ENCODE measurements around the gene SLC37A1. TPM values are rescaled to one million over a fixed set of nuclear protein-coding genes. Genes with fewer than 3 reads are reported as not detected.

The SLC37A1 gene
- total RNA-seq, 1 experiment from 2014 or later, result 11.2 TPM

DNA sequence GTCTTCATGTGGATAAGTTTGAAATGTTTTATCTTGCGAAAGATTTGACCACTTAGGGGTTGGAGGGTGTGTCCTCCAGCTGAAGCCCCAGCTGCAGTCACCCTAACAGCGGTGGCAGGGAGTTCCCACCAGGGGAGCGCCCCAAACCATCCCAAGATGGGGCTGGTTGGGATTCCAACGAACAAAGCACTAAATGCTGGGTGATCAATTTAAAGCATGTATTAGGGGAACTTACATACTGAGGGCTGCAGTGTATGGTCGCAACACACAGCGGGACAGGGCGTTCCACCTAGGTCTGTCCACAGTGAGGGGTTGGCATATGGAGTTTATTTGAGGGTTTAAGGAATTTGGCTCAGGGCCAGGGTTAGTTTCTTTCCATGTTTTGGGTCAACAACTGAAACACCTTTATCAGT lies 26.3 kb downstream of the SLC37A1 start:
- Histone ChIP-seq H3K9me3 (ENCODE audit: low read depth, low read length, poor library complexity, severe bottlenecking) (no peaks in the 10 kb centered on the region), H3K27me3 (replicated peaks; ENCODE audit: insufficient read depth, low read depth, low read length, poor library complexity) (no peaks in the 10 kb centered on the region), H3K4me1 (ENCODE audit: insufficient read depth, low read length, poor library complexity, severe bottlenecking) (peaks cover 13% of the 10 kb centered on the region), H3K4me3 (ENCODE audit: low read depth, low read length, poor library complexity, severe bottlenecking) (no peak overlapping the region), H3K27ac (ENCODE audit: low read depth, low read length, poor library complexity, severe bottlenecking) (no peak overlapping the region), H3K36me3 (ENCODE audit: insufficient read depth, low read length, poor library complexity, severe bottlenecking) (no peaks in the 10 kb centered on the region)
- intact Hi-C loops (cut with micrococcal nuclease; ENCODE audit: unreplicated experiment), result loop anchor here (5.0 to 10.0 kb wide), 3 partner anchors 32 to 233 kb away; no protein-coding TSS in a partner anchor
- CTCF ChIA-PET, result no interaction called here
- no TSS peak for BruUV-seq (replicated peaks)
- DNase-seq (ENCODE audit: low spot score), result peak; percentile 46
- TF ChIP-seq, protein P1, sequence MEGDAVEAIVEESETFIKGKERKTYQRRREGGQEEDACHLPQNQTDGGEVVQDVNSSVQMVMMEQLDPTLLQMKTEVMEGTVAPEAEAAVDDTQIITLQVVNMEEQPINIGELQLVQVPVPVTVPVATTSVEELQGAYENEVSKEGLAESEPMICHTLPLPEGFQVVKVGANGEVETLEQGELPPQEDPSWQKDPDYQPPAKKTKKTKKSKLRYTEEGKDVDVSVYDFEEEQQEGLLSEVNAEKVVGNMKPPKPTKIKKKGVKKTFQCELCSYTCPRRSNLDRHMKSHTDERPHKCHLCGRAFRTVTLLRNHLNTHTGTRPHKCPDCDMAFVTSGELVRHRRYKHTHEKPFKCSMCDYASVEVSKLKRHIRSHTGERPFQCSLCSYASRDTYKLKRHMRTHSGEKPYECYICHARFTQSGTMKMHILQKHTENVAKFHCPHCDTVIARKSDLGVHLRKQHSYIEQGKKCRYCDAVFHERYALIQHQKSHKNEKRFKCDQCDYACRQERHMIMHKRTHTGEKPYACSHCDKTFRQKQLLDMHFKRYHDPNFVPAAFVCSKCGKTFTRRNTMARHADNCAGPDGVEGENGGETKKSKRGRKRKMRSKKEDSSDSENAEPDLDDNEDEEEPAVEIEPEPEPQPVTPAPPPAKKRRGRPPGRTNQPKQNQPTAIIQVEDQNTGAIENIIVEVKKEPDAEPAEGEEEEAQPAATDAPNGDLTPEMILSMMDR (conservative IDR thresholded peaks at IDR 0.05; ENCODE audit: low read depth, low read length), result peak; percentile 50
- no peak for TF ChIP-seq EZH2 (IDR thresholded peaks at IDR 0.05; ENCODE audit: borderline replicate concordance, low read depth, low read length, poor library complexity, severe bottlenecking)
- POLR2A ChIA-PET (ENCODE audit: low non-redundant PET), result no interaction called here

DNA sequence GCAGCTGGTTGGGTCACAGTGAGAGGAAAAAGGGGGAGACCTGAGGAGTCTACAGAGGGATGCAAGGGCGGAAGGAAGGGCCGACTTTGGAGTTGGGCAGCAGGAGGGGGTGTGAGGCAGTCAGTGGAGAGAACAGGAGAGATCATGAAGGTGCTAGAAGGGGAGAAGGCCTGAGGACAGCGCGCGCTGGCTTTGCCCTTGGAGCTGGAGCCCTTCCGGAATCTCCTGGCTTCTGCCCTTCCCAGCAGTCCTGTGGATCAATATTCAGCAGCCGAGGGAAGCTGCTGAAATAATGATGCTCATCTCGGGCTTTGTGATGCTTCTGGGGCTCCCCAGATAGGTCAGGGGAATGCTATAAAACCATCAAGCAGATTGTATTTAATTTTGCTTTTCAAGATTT lies 26.7 kb downstream of the SLC37A1 start:
- CTCF ChIA-PET, result no interaction called here
- Histone ChIP-seq H3K27me3 (replicated peaks; ENCODE audit: insufficient read depth, low read depth, low read length, poor library complexity) (no peaks in the 10 kb centered on the region), H3K4me1 (ENCODE audit: insufficient read depth, low read length, poor library complexity, severe bottlenecking) (peaks cover 8% of the 10 kb centered on the region), H3K36me3 (ENCODE audit: insufficient read depth, low read length, poor library complexity, severe bottlenecking) (no peaks in the 10 kb centered on the region), H3K4me3 (ENCODE audit: low read depth, low read length, poor library complexity, severe bottlenecking) (no peak overlapping the region), H3K27ac (ENCODE audit: low read depth, low read length, poor library complexity, severe bottlenecking) (no peak overlapping the region), H3K9me3 (ENCODE audit: low read depth, low read length, poor library complexity, severe bottlenecking) (no peaks in the 10 kb centered on the region)
- POLR2A ChIA-PET (ENCODE audit: low non-redundant PET), result no interaction called here
- DNase-seq (ENCODE audit: low spot score), result no peak
- intact Hi-C loops (cut with micrococcal nuclease; ENCODE audit: unreplicated experiment), result no loop called here
- no TSS peak for BruUV-seq (replicated peaks)
- TF ChIP-seq EZH2 (IDR thresholded peaks at IDR 0.05; ENCODE audit: borderline replicate concordance, low read depth, low read length, poor library complexity, severe bottlenecking), result no peak
- TF ChIP-seq, protein P1 (conservative IDR thresholded peaks at IDR 0.05; ENCODE audit: low read depth, low read length), result no peak

GRCh38 chr21:42541174-42541573 lies 27.5 kb downstream of the SLC37A1 start:
- no peak overlapping the region for H3K27ac ChIP-seq (ENCODE audit: low read depth, low read length, poor library complexity, severe bottlenecking)
- intact Hi-C loops (cut with micrococcal nuclease; ENCODE audit: unreplicated experiment), result no loop called here
- H3K27me3 ChIP-seq (replicated peaks; ENCODE audit: insufficient read depth, low read depth, low read length, poor library complexity), result no peaks in the 10 kb centered on the region
- H3K9me3 ChIP-seq (ENCODE audit: low read depth, low read length, poor library complexity, severe bottlenecking), result no peaks in the 10 kb centered on the region
- POLR2A ChIA-PET (ENCODE audit: low non-redundant PET), result no interaction called here
- no peaks in the 10 kb centered on the region for H3K36me3 ChIP-seq (ENCODE audit: insufficient read depth, low read length, poor library complexity, severe bottlenecking)
- no TSS peak for BruUV-seq (replicated peaks)
- CTCF ChIA-PET, result no interaction called here
- DNase-seq (ENCODE audit: low spot score), result no peak
- peaks cover 4% of the 10 kb centered on the region for H3K4me1 ChIP-seq (ENCODE audit: insufficient read depth, low read length, poor library complexity, severe bottlenecking)
- H3K4me3 ChIP-seq (ENCODE audit: low read depth, low read length, poor library complexity, severe bottlenecking), result no peak overlapping the region
- TF ChIP-seq, protein P1 (conservative IDR thresholded peaks at IDR 0.05; ENCODE audit: low read depth, low read length), result no peak
- no peak for TF ChIP-seq EZH2 (IDR thresholded peaks at IDR 0.05; ENCODE audit: borderline replicate concordance, low read depth, low read length, poor library complexity, severe bottlenecking)

Measured in A673 (cell line).